T-helper 17 cell (primary cell): ENCODE results near the gene PPM1H. TPM values are rescaled to one million over a fixed set of nuclear protein-coding genes. Genes with fewer than 3 reads are reported as not detected.

Experiments used
- ATAC-seq: fragments of 150-1000 bp; cut with Tn5 transposase; 2 replicates; pipeline ENCODE4 v1.10.0; 2021; ENCODE audit warnings: mild to moderate bottlenecking, moderate library complexity
- DNase-seq, 3 donors: peaks; one replicate each; pipeline versions ENCODE4 v3.0.0 to v3.0.0-alpha.2; 2020 to 2021
- H3K9me3 ChIP-seq: one replicate; pipeline ENCODE4 v1.7.0; 2013; ENCODE audit warnings: low read length, mild to moderate bottlenecking; ENCODE audit not compliant: control insufficient read depth, poor library complexity, severe bottlenecking
- H3K27ac Mint-ChIP-seq: one replicate; pipeline ENCODE4 v1.8.0; 2022; ENCODE audit warnings: mild to moderate bottlenecking, moderate library complexity, mixed read lengths
- H3K27me3 Mint-ChIP-seq: one replicate; pipeline ENCODE4 v1.8.0; 2022; ENCODE audit warnings: mixed read lengths
- H3K36me3 Mint-ChIP-seq: one replicate; pipeline ENCODE4 v1.8.0; 2022; ENCODE audit warnings: low read depth, mixed read lengths
- H3K4me1 Mint-ChIP-seq: one replicate; pipeline ENCODE4 v1.8.0; 2022; ENCODE audit warnings: mild to moderate bottlenecking, mixed read lengths
- H3K4me3 Mint-ChIP-seq: one replicate; pipeline ENCODE4 v1.8.0; 2022; ENCODE audit warnings: mild to moderate bottlenecking, moderate library complexity, mixed read lengths
- total RNA-seq, 4 donors: library from RNA in 2 of 4; stranded (reverse) in 2 of 4; gene quantifications; one replicate each; pipeline ENCODE4 v1.2.3 and lab custom pipeline; 2022 to 2026

Gene PPM1H
- total RNA-seq, 2 donors from 2014 or later: 0.31 TPM; not detected in 1

DNA sequence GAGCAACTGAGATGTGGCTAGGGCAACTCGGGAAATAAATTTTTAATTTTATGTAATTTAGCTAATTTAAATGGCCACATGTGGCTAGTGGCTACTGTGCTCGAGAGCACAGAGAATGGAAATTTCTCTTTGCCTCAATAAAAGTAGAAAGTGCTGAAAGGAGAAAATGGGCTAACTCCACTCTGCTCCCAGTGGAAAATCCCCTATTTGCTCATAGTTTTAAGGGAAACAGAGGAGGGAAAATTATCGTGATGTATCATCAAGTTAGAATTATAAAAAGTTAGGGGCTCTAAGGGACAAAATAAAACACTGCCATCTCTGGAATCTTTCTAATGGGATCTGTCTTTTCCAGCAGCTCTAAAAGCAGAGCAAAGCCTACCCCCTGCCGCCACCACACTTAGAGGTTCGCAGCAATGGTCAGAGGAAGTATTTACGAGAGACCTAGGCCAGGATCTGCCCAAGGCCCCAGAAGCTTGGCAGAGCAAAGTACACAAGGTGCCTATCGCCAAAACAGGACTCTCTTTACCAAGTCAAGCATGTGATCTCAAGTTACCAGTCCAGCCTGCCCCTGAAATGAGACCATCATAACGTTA, 220.7 kb downstream of the PPM1H start:
- no peaks in the 10 kb centered on the region for H3K4me1 Mint-ChIP-seq
- DNase-seq: no peak
- no peaks in the 10 kb centered on the region for H3K36me3 Mint-ChIP-seq
- H3K9me3 ChIP-seq: no peaks in the 10 kb centered on the region
- no peak overlapping the region for H3K4me3 Mint-ChIP-seq
- no peak overlapping the region for H3K27ac Mint-ChIP-seq
- H3K27me3 Mint-ChIP-seq: peaks cover 6% of the 10 kb centered on the region
- ATAC-seq: no peak

GRCh38 chr12:62713723-62714122, 221.2 kb downstream of the PPM1H start:
- H3K4me1 Mint-ChIP-seq: no peaks in the 10 kb centered on the region
- peaks cover 11% of the 10 kb centered on the region for H3K27me3 Mint-ChIP-seq
- no peak for DNase-seq
- no peaks in the 10 kb centered on the region for H3K36me3 Mint-ChIP-seq
- no peak for ATAC-seq
- no peaks in the 10 kb centered on the region for H3K9me3 ChIP-seq
- no peak overlapping the region for H3K4me3 Mint-ChIP-seq
- no peak overlapping the region for H3K27ac Mint-ChIP-seq

DNA sequence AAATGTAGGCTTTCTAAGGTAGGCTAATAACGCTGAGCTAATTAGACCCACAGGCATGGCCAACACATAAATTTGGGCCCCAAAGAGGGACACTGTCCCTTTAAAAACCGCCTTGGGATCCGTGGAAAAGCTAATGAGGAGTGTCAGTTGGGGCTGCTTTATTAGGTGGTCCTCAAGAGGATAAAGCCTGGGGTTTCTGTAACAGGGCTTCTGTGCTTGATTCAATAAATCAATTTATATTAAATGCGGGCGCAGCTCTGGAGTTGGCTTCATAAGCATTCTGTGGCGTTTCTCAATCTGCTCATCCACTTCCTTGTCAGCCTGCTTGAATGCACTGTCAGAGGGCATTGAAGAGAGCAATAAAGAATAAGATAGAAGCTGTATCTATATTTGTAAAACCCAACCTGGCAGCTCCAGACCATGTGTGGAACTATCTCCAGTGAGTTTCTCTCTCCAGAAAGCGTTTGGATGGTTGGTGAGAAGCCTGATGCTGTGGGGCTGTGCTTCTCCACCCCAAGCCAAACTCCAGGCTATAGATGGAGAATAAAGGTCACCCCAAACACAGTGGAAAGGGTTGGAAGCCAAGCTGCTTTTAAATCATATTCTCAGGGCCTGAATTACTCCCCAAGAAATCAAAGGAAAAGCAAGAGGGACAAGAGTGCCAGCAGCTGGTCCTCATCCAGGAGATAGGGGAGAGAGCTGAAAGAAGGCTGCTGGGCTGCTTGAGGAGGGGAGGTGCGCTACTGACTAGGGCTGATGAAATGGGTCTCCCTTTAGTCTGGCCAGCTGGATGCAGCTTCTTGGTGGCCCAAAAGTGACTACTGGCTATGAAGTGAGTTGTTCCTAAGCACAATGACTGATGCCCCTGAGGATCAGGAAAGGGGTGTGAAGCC, 222.0 kb downstream of the PPM1H start:
- Mint-ChIP-seq H3K4me3 (no peak overlapping the region), H3K27ac (no peak overlapping the region), H3K27me3 (peaks cover 15% of the 10 kb centered on the region), H3K4me1 (no peaks in the 10 kb centered on the region), H3K36me3 (no peaks in the 10 kb centered on the region)
- ATAC-seq: no peak
- no peaks in the 10 kb centered on the region for H3K9me3 ChIP-seq
- DNase-seq: no peak

- no peak for ATAC-seq
- peaks cover 17% of the 10 kb centered on the region for H3K27me3 Mint-ChIP-seq
- no peak for DNase-seq
- no peaks in the 10 kb centered on the region for H3K4me1 Mint-ChIP-seq
- no peaks in the 10 kb centered on the region for H3K36me3 Mint-ChIP-seq
- H3K9me3 ChIP-seq: no peaks in the 10 kb centered on the region
- H3K27ac Mint-ChIP-seq: no peak overlapping the region
- H3K4me3 Mint-ChIP-seq: no peak overlapping the region
Observed at GRCh38 chr12:62711631-62712241, 223.2 kb downstream of the PPM1H start.

DNA sequence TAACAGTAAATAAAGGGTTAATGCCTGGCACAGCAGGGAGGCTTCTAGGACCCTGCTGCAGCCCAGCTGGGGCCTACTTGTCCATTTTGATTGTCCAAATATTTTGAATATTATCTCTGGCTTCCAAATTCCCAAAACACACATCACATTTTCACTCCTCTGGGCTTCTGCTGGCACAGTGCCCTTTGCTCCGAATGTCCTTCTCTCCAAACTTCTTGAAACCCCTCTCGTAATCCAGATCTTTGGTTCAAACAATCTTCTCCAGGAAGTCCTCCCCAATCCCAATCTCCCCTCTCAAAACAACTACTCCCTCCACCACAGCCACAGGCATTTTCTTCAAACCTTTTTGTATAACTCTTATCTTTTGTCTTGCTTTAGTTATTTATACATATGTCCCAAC, 225.6 kb downstream of the PPM1H start:
- no peak overlapping the region for H3K4me3 Mint-ChIP-seq
- no peak for DNase-seq
- no peaks in the 10 kb centered on the region for H3K4me1 Mint-ChIP-seq
- no peaks in the 10 kb centered on the region for H3K36me3 Mint-ChIP-seq
- no peak for ATAC-seq
- no peak overlapping the region for H3K27ac Mint-ChIP-seq
- no peaks in the 10 kb centered on the region for H3K9me3 ChIP-seq
- peaks cover 25% of the 10 kb centered on the region for H3K27me3 Mint-ChIP-seq

DNA sequence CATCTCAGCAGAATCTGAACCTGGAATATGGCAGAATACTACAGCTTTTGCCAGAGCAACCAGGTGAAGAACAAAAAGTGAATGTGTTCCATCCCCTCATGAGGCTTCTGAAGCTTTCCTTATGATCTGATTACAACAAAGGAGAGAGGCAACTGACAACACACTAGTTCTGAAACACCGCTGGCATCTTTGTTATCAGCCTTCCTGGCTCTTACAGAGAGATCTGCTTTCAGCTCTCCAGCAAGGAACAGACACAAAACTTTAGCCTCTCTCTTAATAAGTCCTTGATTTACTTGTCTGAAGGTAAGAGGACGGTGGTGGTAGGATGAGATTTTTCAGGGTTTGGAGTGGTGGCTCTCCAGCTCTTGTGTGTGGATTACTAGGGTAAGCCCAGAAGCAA, 227.0 kb downstream of the PPM1H start:
- no peaks in the 10 kb centered on the region for H3K4me1 Mint-ChIP-seq

DNA sequence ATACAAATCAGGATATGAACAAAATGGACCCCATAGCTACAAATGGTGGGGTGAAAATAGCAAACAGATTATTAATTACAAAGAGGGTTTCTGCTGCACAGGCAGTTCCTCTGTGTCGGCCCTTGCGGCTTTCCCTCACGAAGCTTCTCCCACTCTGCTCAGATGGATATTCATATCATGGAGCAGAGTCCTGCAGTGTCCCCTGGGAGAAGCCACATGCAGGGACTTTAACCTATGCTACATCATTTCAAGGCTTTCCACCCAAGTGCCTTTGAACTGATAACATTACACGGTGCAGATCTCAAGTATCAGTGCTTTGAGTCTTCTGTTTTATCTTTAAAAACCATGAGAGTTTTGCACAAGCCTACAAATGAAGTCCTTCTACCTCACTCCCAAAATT, 229.1 kb downstream of the PPM1H start:
- H3K4me3 Mint-ChIP-seq: no peak overlapping the region
- H3K27ac Mint-ChIP-seq: no peak overlapping the region
- H3K4me1 Mint-ChIP-seq: no peaks in the 10 kb centered on the region
- DNase-seq (no peak), ATAC-seq (no peak)
- H3K9me3 ChIP-seq: no peaks in the 10 kb centered on the region
- H3K27me3 Mint-ChIP-seq: peaks cover 30% of the 10 kb centered on the region
- H3K36me3 Mint-ChIP-seq: no peaks in the 10 kb centered on the region

More for the DNA sequence above, 227.0 kb downstream of the PPM1H start:
- Mint-ChIP-seq H3K4me3 (no peak overlapping the region), H3K27ac (no peak overlapping the region), H3K36me3 (no peaks in the 10 kb centered on the region), H3K27me3 (peaks cover 30% of the 10 kb centered on the region)
- DNase-seq: no peak
- no peaks in the 10 kb centered on the region for H3K9me3 ChIP-seq
- ATAC-seq: no peak

DNA sequence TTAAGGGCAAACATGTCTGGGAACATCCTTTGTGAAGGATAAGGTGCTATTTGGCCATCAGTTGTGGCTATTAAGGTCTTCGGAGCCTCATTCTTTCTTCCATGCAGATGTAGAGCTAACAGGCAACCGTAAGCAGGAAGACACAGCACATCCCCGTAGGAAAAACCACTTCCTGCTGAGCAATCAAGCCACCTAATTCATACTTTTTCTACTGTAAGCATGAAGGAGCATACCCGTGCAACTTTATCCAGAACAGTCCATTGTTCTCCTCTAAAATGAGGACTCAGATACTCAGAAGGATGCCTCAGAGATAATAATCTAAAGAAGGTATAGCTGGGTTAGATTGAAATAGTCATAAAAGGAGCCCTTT, 232.0 kb downstream of the PPM1H start:
- H3K4me1 Mint-ChIP-seq: no peaks in the 10 kb centered on the region
- no peak overlapping the region for H3K4me3 Mint-ChIP-seq
- ATAC-seq: no peak
- H3K27ac Mint-ChIP-seq: no peak overlapping the region
- DNase-seq: no peak
- H3K27me3 Mint-ChIP-seq: peaks cover 15% of the 10 kb centered on the region
- H3K36me3 Mint-ChIP-seq: no peaks in the 10 kb centered on the region
- no peaks in the 10 kb centered on the region for H3K9me3 ChIP-seq

GRCh38 chr12:62701492-62701891, 233.5 kb downstream of the PPM1H start:
- H3K9me3 ChIP-seq: no peaks in the 10 kb centered on the region
- DNase-seq (no peak), ATAC-seq (no peak)
- H3K4me3 Mint-ChIP-seq: no peak overlapping the region
- H3K4me1 Mint-ChIP-seq: no peaks in the 10 kb centered on the region
- peaks cover 12% of the 10 kb centered on the region for H3K27me3 Mint-ChIP-seq
- H3K27ac Mint-ChIP-seq: no peak overlapping the region
- H3K36me3 Mint-ChIP-seq: no peaks in the 10 kb centered on the region

DNA sequence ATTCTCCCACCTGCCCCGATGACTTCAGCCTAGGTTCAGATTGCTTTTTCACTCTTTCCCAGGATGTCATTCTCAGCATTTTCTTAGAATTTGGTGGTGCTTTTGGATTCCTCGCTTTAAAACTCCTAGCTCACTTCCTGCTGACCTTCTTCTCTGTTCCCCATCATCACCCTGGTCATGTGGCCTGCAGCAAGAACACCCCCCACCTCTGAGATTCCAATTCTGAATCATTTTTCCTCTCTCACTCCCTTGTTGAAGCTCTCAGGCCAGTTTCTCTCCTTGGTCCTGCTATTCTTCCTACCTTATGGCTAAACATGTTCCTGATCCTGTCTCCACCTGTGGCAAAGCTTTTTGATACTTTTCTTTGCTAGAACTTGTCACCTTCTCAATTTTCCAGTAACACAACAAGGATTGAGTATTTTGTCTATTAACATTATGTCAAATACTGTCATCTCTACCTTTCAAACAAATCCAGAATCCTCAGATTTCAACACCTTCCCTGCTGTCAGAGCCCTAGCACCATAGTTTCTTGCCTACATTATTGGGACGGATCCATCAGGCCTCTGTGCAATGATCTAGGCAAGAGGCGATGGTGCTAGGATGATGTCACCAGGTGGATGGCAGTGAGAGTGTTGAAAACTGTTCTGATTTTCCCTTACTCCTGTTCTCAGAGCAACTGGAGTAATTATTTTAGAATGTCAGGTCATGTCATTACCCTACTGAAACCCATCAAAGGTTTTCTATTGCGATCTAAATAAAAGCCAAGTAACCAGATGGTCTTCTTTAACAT, 234.7 kb downstream of the PPM1H start:
- no peaks in the 10 kb centered on the region for H3K4me1 Mint-ChIP-seq
- H3K27me3 Mint-ChIP-seq: peaks cover 12% of the 10 kb centered on the region
- DNase-seq (no peak), ATAC-seq (no peak)
- H3K4me3 Mint-ChIP-seq: no peak overlapping the region
- H3K36me3 Mint-ChIP-seq: no peaks in the 10 kb centered on the region
- no peaks in the 10 kb centered on the region for H3K9me3 ChIP-seq
- H3K27ac Mint-ChIP-seq: no peak overlapping the region

GRCh38 chr12:62698701-62699101, 236.2 kb downstream of the PPM1H start:
- DNase-seq: no peak
- H3K27ac Mint-ChIP-seq: no peak overlapping the region
- no peaks in the 10 kb centered on the region for H3K9me3 ChIP-seq
- H3K36me3 Mint-ChIP-seq: no peaks in the 10 kb centered on the region
- ATAC-seq: no peak
- no peaks in the 10 kb centered on the region for H3K27me3 Mint-ChIP-seq
- no peak overlapping the region for H3K4me3 Mint-ChIP-seq
- H3K4me1 Mint-ChIP-seq: no peaks in the 10 kb centered on the region

DNA sequence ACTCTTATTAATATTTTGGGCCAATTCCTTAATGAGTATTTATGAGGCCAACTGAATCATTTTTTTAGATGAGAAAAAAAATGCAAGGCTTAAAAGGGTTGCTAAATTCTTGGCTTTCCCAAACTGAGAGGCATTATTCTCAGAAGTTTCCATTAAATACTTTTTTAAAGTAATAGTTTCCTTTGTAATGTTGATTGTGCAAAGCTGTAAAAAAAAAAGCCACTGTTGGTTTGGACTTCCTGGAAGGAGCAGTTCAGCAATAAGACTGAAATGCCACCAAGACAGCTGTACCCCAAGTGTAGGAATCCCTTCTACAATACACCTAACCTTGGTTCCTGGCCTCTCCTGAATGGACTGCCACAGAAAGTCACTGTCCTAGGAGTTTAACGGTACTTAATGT, 237.1 kb downstream of the PPM1H start:
- ATAC-seq: no peak
- H3K36me3 Mint-ChIP-seq: no peaks in the 10 kb centered on the region

DNA sequence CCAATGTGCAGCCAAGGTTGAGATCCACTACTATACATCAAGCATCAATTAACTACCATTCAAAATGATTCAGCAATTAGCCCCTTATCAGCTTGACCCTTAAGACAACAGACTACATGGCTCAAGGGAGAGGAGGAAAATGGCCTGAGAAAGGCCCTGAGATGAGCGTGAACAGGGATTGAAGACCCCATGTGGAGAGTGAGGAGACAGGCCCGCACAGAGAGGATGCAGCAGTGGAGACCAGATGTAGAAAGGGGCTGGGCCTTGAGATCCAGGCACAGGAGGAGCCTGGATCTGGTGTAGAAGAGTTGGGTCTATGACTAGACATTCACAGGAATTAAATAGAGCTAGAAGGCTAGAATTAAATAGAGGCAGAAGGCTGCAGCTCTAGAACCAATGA, 239.3 kb downstream of the PPM1H start:
- Mint-ChIP-seq H3K4me3 (no peak overlapping the region), H3K27me3 (peaks cover 5% of the 10 kb centered on the region), H3K4me1 (no peaks in the 10 kb centered on the region), H3K27ac (no peak overlapping the region), H3K36me3 (no peaks in the 10 kb centered on the region)
- ATAC-seq (no peak), DNase-seq (no peak)
- no peaks in the 10 kb centered on the region for H3K9me3 ChIP-seq

More for the DNA sequence above, 237.1 kb downstream of the PPM1H start:
- Mint-ChIP-seq H3K4me3 (no peak overlapping the region), H3K27ac (no peak overlapping the region), H3K27me3 (no peaks in the 10 kb centered on the region), H3K4me1 (no peaks in the 10 kb centered on the region)
- no peaks in the 10 kb centered on the region for H3K9me3 ChIP-seq
- no peak for DNase-seq
